Endometrium (tissue), 2 donors: ENCODE results near the gene ZNF484.
"Not testable (repeated sequence)": the region's sequence is repeated elsewhere in the genome, so short reads cannot be mapped to it uniquely, and the experiment has no call there.

ENCODE experiments used
- FAIRE-seq: peaks from 2 replicates; lab custom pipeline; 2012; peaks lifted over from hg19 to GRCh38; lab: Jason Lieb, UNC
- donor health status: control.
- donor health status: control.

ZNF484 gene

DNA sequence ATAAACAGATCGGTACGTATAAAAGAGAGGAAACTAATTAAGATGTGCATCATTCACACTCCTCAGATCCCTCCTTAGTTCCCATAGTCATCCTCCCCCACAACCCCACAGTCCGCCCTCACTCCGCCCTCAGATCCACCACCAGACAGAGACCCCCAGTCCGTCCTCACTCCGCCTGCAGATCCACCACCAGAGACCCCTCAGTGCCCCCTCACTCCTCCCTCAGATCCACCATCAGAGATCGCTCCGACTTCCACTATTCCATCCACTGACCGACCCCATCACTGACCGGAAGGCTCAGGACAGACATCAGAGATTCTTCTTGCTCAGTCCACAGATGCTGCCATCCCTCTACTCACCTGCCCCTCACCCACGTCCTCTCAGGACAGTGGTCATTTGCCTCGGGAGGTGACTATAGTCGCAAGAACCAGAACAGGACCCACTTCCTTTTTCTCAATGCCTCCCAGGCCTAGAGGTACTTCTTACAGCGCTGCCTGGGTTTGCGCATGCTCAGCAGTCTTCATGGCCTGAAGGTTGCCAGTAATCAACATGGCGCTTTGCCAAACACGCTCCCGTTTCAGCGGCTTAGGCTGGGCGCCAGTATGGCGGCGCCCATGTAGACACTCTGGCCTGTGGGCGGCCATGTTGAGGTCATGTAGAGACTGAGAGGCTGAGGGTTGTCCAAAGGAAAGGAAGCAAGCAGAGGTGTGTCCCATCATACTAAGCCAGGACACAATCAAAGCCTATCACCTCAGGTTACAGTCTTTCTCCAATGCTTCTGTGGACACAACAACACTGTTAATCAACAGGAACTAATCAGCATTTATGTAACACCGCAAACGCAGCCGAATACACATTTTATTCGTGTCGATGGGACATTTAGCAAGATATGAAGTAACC lies at the start of gene ZNF484:
TSS of gene ZNF484 (minus strand) at position 508 of the 900 bp plus-strand sequence. CDS start 3,009 bp downstream, outside the sequence.
- FAIRE-seq = peak; percentile 90

DNA sequence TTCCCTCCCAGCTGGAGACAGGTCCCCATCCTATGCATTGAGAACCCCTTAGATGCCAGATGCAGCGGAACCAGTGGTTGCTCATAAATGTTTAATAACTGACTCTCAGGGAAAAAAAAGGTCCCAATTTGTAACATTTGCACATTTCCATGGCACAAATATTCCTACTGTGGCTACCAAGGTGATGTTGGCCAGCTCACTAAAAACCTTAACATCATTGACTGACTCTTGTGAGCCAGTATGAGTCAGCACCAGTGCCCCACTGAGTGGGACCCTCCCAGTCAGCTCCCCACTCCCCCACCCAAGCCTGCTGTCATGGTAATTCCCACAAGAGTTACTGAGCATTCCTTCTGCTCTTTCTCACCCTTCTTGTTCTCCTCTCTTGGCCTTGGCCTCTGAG lies 42.6 kb upstream of the ZNF484 start:
- no peak for FAIRE-seq

DNA sequence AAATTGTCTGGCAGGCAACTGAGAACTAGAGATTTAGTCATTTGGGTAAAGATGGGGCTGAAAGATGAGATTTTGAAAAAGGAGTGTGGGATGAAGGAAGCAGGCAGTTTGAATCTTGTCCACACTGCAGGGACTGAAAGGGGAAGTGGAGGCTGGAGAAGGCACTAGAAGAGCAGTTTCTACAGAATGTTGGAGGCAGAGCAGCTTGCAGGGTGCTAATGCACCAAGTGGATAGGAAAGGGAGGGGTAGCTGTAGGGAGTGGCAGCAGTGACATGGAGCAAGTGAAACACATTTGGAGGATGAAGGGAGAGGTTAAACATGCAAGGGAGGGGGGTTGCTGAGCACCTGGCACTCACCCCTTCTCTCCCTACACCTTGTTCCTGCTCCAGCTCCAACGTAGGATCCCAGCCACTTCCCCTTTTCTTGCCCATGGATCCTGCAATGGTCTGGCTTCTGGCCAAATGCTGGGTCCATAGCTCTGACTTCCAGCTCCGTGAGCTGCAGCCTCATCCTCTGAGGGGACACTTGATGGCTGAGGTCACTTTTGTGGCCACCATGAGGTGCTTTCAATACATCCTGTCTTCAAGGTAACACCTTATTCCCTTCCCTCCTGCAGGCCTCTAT lies 39.5 kb upstream of the ZNF484 start:
- FAIRE-seq = no peak

DNA sequence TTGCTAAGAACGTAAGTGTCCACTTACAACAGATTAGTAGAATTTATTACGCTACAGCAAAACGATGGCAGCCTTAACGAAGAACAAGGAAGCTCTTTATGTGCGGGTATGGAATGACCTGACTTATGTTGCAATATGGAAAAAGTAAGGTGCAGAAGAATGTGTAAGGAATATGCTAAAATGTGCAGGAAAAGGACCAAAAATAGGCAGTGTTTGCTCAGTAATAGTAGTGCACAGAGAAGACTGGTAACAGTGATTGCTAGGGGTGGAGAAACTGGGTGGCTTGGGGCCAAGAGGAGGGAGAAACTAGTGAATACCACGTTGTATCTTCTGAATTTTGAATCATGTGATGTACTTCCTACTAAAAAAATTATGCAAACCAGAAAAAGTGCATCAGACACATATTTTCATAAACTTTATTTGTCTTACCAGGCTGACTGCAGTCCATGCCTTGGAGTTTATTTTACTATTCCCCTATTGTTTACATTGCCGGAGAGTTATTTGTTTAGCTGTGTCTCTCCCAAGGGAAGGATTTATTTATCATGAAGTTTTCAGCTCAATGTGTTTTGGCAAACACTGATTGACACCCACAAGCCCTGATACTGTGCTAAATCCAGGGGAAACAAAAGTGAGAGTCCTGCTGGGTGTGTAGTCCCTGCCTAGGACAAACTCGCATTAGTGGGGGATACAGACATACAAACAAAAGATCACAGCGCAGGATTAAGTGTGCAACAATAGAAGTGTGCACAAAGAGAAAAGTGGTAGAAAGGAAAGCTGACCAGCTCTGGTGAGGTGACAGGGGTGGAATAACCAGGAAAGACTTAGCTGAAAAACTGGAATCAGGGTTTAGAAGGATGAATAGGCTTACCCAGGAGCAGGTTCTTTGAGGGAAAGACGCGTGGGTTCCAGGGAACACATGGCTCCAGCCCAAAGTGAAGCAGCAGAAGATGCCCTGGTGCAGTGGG lies 34.0 kb upstream of the ZNF484 start:
- no peak for FAIRE-seq

DNA sequence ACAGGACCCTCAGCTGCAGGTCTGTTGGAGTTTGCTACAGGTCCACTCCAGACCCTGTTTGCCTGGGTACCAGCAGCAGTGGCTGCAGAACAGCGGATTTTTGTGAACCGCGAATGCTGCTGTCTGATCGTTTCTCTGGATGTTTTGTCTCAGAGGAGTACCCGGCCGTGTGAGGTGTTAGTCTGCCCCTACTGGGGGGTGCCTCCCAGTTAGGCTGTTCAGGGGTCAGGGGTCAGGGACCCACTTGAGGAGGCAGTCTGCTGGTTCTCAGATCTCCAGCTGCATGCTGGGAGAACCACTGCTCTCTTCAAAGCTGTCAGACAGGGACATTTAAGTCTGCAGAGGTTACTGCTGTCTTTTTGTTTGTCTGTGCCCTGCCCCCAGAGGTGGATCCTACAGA lies 27.3 kb upstream of the ZNF484 start:
- FAIRE-seq = not testable (repeated sequence)

DNA sequence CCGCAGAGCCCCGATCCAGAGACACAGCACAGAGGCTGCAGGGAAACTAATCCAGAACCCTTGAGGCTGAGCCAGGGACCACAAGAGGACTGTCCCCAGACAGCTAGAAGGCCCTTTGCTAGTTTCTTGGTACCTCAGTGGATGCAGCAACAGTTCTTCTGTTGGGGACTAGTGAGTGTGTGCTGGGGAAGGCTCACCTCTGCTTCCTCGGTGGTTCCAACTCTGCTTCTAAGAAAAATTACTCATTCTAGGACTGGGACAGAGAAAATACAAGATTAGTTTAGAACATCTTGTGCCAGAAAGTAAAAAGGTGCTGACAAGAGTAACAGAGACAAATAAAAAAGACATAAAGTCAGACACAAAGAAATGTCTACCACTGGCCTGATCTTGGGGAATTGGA lies 19.5 kb upstream of the ZNF484 start:
- FAIRE-seq = no peak

DNA sequence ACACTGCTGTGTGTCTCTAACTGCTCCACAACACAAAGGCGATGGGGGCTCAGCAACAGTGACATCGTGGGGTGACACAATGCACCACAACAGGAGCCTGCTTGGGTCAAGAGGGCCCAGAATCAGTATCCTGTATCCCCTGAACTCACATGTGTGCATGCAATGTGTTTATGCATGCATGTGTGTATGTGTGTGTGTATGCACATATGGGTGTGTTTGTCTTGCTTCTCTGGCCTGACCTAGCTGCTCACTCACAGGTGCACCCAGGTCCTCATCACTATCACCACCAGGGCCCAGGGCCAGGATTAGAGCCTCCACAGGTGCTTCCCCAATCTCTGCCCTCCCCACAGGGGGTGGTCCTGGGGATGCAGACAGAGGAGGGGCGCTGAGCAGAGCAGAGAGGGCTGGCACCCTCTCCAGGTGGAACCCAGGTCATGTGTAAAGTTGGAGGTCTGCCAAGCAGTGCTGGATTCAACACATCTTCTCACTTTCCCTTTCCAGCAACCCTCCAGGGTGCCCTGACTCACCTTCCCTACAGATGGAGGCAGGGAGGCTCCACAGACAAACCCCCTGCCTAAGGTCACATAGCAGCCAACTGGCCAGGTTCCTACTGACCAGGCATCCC lies 18.1 kb upstream of the ZNF484 start:
- FAIRE-seq = no peak

DNA sequence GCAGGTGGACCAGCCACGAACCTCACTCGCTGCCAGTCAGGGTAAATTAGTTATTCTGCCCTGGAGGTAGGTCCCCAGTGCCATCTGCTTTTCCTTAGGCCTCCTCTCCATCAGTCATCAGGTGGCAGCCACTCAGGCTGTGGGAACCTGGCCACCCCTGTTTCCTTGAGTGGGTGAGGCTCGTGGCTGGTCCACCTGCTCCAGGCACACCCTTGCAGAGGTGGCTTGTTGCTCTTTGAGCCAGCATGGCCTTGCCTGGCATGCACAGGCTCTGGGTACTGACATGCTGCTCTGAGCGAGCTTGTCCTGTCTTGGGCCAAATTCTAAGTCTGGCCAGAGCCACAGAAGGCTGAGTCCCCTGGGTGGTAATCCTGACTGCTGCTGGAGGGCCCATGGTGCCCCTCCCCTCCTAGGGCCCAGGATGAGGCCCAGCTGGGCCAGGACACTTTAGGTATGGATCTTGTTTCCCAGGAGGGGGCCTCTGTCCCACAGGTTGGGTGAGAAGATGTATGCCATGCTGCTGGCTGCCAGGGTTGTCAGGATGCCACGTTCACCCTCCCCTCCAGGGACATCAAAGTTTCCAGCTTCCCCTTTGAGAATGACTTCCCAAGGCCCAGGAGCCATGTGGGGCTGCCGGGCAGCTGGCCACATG lies 17.0 kb upstream of the ZNF484 start:
- FAIRE-seq = no peak

DNA sequence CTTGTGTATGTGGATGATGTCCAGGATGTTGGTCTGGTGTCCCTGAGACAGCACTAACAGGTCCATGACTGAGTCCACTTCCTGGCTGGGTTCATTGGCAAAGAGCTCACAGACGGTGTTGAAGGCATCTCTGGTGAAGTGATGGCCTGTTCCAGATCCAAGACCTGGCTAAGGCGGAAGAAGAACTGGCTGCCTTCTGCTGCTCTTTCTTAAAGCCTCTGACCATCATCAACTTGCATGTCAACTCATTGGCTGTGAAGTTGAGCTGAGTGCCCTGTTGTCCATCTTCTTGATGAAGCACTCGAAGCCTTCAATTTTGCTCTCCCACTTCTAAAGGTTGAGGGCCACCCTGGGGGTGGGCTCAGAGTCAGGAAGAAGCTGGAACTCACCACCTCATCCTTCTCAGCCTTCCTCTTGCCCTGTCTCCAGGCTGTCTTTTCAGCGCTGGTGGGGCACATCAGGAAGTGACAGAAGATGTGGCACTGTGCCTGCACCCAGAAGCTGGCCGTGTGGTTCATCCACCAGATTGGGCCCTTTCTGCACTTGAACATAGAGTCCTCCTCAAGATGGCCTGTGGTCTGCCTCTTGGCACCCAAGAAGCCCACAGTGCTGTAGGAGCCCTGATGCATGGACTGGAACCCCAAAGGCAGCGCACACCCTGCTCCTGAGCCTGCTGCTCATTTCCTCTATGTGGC lies 16.2 kb upstream of the ZNF484 start:
- FAIRE-seq = not testable (repeated sequence)

DNA sequence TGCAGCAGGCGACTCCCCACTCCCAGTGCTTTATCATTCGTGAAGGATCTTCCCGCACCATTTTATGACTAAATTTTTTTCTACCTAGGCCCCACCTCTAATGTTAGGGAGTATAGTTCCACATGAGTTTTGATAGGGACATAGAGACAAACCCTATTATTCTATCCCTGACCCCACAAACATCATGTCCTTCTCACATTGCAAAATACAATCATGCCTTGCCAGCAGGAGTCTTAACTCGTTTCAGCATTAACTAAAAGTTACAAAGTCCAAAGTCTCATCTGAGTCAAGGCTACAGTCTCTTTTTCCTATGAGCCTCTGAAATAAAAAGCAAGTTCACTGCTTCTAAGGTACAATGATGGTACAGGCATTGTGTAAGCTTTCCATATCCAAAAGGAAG lies 14.4 kb upstream of the ZNF484 start:
- FAIRE-seq = not testable (repeated sequence)

DNA sequence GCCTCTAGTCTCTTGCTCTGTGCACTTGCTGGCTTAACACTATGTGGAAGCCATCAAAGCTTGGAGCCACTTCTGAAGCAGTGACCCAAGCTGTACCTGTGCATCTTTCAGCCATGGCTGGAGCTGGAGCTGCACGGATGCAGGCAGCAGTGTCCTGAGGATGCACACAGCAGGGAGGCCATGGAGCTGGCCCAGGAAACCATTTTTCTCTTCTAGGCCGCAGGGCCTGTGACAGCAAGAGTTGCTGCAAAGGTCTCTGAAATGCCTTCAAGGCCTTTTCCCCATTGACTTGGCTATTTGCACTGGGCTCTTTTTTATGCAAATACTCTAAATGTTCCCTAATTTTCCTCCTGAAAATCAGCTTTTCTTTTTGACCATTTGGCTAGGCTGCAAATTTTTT lies 12.9 kb upstream of the ZNF484 start:
- FAIRE-seq = no peak

DNA sequence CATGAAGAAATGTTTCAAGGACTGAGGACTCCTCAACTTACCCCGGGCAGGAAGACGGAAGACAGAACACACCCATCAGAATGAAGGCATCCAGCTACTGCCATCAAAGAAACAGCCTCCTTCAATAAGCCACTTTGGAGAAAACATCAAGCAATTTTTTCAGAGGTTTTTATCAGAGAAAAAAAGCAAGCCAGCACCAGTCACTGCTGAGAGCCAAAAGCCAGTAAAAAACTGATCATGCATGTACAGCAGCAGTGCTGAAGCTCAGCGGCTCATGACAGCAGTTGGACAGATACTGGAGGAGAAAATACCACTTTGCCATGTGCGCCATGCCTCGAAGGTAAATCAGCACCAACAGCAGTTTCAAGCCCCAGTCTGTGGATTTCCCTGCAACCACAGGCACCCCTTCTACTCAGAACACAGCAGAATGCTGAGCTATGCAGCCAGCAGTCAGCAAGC lies 10.1 kb upstream of the ZNF484 start:
- FAIRE-seq = no peak

DNA sequence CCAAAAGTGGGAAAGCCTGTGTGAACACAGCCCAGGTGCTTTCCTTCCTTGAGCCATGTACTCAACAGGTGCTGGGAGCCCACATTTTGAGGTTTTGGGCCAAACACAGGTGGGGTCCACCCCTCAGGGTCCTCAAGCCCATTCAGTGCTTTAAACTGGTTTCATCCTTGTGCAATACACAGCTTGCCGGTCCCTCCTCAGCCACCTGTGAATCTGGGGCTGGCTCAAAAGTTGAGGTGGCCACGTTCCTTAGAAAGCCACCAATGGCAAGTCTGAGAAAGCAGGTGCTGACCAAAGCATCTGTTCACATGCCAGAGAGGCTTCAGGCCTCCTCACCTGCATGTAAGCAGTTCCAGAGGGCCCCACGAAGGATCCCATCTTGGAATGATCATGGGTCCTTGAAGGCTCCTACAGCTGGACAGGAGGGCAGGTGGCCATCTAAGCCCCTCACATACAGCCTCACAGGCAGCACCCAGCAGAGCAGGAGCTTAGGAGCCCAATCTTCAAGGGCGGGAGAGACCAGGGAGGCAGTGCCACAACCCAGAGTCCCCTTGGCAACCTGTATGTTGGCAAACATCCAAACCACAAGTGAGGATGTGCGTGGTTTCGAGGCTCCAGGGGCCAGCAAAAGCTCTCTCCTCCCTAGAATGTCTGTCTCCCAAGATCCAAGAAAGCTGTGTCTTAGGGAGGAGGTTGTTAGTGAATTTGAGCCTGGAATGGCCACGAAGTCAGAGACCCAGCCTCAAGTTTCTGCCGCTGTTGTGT lies 9.2 kb upstream of the ZNF484 start:
- FAIRE-seq = not testable (repeated sequence)

DNA sequence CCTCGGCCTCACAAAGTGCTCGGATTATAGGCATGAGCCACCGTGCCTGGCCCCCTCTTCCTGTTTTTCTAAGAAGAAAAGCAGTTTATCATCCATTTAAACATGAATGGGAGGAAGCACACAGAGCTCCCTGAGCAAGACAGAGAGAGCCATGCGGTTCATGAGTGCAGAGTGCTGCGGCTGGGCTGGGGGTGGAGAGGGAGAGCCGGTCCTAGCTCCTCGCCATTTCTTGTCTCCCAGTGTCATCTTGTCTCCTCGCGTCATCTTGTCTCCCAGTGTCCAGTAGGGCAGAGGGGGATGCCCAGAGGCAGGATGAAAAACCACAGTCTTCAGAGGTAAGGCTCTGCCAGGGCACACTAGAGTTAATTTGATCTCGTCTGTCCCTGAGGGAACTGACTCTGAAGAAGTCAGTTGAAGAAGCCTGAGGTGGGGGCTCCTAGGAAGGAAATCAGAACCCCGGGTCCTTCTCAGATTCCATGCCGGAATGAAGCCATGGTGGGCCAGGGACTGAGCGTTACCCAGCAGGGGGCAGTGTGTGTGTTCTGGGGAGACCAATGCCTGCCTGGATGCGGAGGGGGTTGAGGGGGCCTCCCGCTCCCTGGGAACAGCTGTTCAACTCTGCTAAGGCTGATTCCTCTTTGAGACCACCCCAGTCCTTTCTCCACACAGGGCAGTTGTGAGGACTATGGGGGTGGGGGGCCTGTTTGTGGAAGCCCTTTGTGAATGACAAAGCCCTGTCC lies 6.0 kb upstream of the ZNF484 start:
- not testable (repeated sequence) for FAIRE-seq

DNA sequence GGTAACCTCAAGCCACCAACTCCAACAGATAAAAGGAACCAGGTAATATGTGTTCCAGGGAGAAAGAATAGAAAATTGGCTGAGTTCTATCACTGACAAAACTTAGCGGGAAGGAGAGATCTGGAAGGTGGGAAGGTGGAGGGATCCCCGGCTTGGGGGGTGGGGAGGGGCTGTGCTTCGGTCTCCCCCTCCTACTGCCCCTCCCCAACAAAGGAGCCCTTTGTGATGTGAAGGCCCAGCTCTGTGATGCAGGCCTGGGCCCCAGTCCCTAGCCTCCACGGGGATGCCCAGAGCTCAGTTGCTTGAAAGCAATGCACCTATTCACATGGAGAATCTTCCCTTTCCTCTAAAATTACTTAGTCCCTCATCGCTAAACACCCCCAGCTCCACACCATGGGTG lies 4.4 kb upstream of the ZNF484 start:
- no peak for FAIRE-seq

DNA sequence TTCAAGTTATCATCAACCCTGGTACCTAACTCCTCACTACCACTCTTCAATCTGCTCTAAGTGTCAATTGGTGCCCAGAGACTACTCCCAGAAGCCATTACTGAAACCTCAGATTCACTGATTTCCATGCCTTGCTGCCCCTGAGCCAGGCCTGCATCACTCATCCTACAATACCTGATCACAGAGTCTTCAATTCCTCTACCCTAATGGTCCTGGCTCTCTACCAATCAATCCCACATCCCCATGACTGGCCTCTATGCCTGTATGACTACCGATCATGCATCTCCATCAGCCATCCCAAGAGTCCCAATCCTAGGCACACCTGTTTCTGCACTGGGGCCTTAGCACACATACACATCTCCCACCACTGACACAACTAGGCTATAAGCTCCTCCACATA lies 2.5 kb downstream of the ZNF484 start:
- FAIRE-seq = no peak

DNA sequence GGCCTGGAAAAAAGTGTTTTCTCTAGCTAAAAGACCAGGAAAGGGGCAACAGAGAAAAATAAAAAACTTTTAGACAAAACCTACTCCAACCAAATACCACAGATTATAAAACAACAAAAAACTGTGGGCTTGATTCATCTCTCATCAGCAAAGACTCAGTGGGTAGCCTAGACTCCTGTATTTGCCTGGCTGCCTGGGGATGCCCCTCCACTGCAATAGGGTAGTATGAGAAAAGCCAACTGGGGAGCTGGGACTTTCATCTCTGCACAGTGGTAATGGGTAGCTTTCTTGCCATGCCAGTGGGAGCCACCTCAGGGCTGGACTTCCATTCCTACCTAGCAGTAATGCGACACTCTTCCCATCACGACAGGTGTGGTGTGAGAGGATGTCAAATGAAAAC lies 7.5 kb downstream of the ZNF484 start:
- FAIRE-seq = no peak

DNA sequence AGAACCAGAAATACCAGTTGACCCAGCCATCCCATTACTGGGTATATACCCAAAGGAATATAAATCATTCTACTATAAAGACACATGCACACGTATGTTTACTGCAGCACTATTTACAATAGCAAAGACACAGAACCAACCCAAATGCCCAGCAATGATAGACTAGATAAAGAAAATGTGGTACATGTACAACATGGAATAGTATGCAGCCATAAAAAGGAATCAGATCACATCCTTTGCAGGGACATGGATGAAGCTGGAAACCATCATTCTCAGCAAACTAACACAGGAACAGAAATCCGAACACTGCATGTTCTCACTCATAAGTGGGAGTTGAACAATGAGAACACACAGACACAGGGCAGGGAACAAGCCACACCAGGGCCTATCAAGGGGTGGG lies 11.2 kb downstream of the ZNF484 start:
- not testable (repeated sequence) for FAIRE-seq

DNA sequence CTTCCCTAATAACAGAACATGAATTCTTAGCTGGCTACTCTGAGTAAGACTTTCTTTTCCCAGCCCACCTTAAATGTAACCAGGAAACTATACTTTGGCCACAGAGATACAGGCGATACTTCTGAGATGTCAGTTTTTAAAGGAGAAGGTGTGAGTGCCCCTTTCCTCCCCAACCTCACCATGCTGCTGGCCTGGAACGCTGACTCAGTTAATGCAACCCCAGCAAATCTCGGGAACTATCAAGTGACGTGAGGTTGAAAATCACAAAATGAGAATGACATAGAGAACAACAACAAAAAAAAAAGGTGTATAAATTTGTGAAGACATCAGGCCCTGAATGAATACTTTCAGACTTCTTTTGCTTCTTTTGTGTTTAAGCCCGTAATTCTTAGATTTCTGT lies 13.7 kb downstream of the ZNF484 start:
- no peak for FAIRE-seq
